Type B pancreatic cell (in vitro differentiated cells): ENCODE results near the gene RAB40A. TPM values are rescaled to one million over a fixed set of nuclear protein-coding genes. Genes with fewer than 3 reads are reported as not detected.
A peak's percentile ranks its signal among the peaks of the same experiment; 100 is the strongest.

Experiments used
- DNase-seq: peaks from one replicate; pipeline ENCODE4 v3.0.0; 2021; ENCODE audit warnings: mixed read lengths; ENCODE audit not compliant: unreplicated experiment; ENCODE audit errors: extremely low spot score
- H3K27ac Mint-ChIP-seq: 2 replicates; pipeline ENCODE4 v1.8.0; 2021; ENCODE audit warnings: mild to moderate bottlenecking, mixed read lengths
- H3K27me3 Mint-ChIP-seq: 2 replicates; pipeline ENCODE4 v1.8.0; 2021; ENCODE audit warnings: mixed read lengths
- H3K36me3 Mint-ChIP-seq: 2 replicates; pipeline ENCODE4 v1.8.0; 2021; ENCODE audit warnings: mixed read lengths
- H3K4me1 Mint-ChIP-seq: one replicate; pipeline ENCODE4 v1.8.0; 2021; ENCODE audit warnings: mixed read lengths; ENCODE audit not compliant: unreplicated experiment
- H3K4me3 Mint-ChIP-seq: 2 replicates; pipeline ENCODE4 v1.8.0; 2021; ENCODE audit warnings: mild to moderate bottlenecking, mixed read lengths
- H3K9me3 Mint-ChIP-seq: 2 replicates; pipeline ENCODE4 v1.8.0; 2021; ENCODE audit warnings: mixed read lengths
- CTCF ChIP-seq: fragments of 200-600 bp; sonication (generic); conservative IDR thresholded peaks from 2 replicates; pipeline ENCODE4 v1.5.0; 2021; ENCODE audit warnings: antibody characterized with exemption, mild to moderate bottlenecking
- total RNA-seq: library from RNA; stranded (reverse); gene quantifications from 2 replicates; pipeline ENCODE4 v1.2.1, GENCODE V29; 2021; ENCODE audit warnings: low replicate concordance

Gene RAB40A
- total RNA-seq, 1 donor from 2014 or later, result 0.51 TPM

GRCh38 chrX:103540145-103540544, 20.9 kb upstream of the RAB40A start:
- no peak for DNase-seq
- no peaks in the 10 kb centered on the region for H3K27me3 Mint-ChIP-seq

DNA sequence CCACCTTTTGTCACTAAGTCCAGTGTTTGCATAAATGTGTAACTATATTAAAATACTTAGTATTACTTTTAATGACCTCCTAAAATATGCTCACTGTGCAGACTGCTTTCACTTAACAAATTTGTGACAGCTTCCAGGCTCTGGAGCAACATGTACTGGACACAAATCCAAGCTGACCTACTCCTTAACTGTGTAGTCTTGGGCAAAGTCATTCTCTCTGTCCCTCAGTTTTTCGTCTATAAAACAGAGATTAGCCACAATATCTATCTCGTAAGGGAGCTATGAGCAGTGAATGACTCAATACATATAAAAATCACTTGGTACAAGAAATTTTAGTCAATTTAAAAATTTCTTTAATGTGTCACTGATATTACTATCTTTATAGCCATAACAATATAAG, 20.4 kb upstream of the RAB40A start:
- H3K4me1 Mint-ChIP-seq, result no peaks in the 10 kb centered on the region
- H3K27ac Mint-ChIP-seq, result no peak overlapping the region
- no peaks in the 10 kb centered on the region for H3K9me3 Mint-ChIP-seq
- no peak for TF ChIP-seq CTCF
- no peaks in the 10 kb centered on the region for H3K27me3 Mint-ChIP-seq
- H3K4me3 Mint-ChIP-seq, result no peak overlapping the region
- H3K36me3 Mint-ChIP-seq, result no peaks in the 10 kb centered on the region
- DNase-seq, result no peak

More at GRCh38 chrX:103540145-103540544, 20.9 kb upstream of the RAB40A start:
- Mint-ChIP-seq H3K9me3 (no peaks in the 10 kb centered on the region), H3K4me1 (no peaks in the 10 kb centered on the region), H3K36me3 (no peaks in the 10 kb centered on the region), H3K4me3 (no peak overlapping the region), H3K27ac (no peak overlapping the region)
- no peak for TF ChIP-seq CTCF

GRCh38 chrX:103538728-103539127, 19.4 kb upstream of the RAB40A start:
- no peak for TF ChIP-seq CTCF
- Mint-ChIP-seq H3K9me3 (no peaks in the 10 kb centered on the region), H3K4me1 (no peaks in the 10 kb centered on the region)

GRCh38 chrX:103537871-103538387, 18.6 kb upstream of the RAB40A start:
- H3K27me3 Mint-ChIP-seq, result no peaks in the 10 kb centered on the region
- H3K36me3 Mint-ChIP-seq, result no peaks in the 10 kb centered on the region
- H3K9me3 Mint-ChIP-seq, result no peaks in the 10 kb centered on the region
- no peak overlapping the region for H3K4me3 Mint-ChIP-seq
- no peak for TF ChIP-seq CTCF
- no peak for DNase-seq
- H3K27ac Mint-ChIP-seq, result peak overlapping the region; percentile 29
- H3K4me1 Mint-ChIP-seq, result peaks cover 4% of the 10 kb centered on the region

More at GRCh38 chrX:103538728-103539127, 19.4 kb upstream of the RAB40A start:
- Mint-ChIP-seq H3K4me3 (no peak overlapping the region), H3K36me3 (no peaks in the 10 kb centered on the region), H3K27ac (peak overlapping the region; percentile 43), H3K27me3 (no peaks in the 10 kb centered on the region)
- DNase-seq, result no peak

DNA sequence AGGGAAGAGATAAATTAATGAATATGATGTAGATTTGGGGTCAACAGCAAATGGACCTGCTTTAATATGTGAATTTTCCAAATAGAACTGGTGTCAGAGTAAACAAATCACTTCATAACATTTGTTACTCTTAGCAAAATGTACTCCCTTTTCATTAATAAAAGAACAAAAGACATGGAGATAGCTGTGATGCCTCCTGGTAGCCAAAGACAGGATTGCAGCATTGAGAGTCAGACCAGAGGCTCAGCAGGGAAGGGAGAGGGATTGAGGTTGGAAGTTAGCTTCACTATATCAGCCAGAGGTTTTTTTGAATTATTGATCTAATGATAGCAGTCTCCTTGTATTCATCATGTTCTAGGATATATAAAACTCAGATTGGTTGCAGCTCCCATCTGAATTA, 17.4 kb upstream of the RAB40A start:
- Mint-ChIP-seq H3K27me3 (no peaks in the 10 kb centered on the region), H3K27ac (no peak overlapping the region), H3K36me3 (no peaks in the 10 kb centered on the region), H3K9me3 (no peaks in the 10 kb centered on the region), H3K4me1 (peaks cover 4% of the 10 kb centered on the region), H3K4me3 (no peak overlapping the region)
- no peak for TF ChIP-seq CTCF
- DNase-seq, result no peak

GRCh38 chrX:103536071-103536470, 16.8 kb upstream of the RAB40A start:
- peaks cover 4% of the 10 kb centered on the region for H3K4me1 Mint-ChIP-seq
- H3K4me3 Mint-ChIP-seq, result no peak overlapping the region
- DNase-seq, result no peak
- no peaks in the 10 kb centered on the region for H3K27me3 Mint-ChIP-seq
- no peaks in the 10 kb centered on the region for H3K9me3 Mint-ChIP-seq
- no peak for TF ChIP-seq CTCF
- H3K27ac Mint-ChIP-seq, result no peak overlapping the region
- H3K36me3 Mint-ChIP-seq, result no peaks in the 10 kb centered on the region
